Muscle layer of colon (tissue), 2 donors: ENCODE measurements around the gene FAM177A1.
"Not testable (repeated sequence)": the region's sequence is repeated elsewhere in the genome, so short reads cannot be mapped to it uniquely, and the experiment has no call there.

Experiments
- H3K27ac ChIP-seq: one replicate; pipeline ENCODE4 v1.7.0; 2013; ENCODE audit warnings: low read depth, mild to moderate bottlenecking, low read length, moderate library complexity
- H3K27me3 ChIP-seq, 2 donors: one replicate each; pipeline ENCODE4 v1.7.0; 2013; ENCODE audit warnings: low read length in 2 of 2, mild to moderate bottlenecking in 2 of 2; ENCODE audit not compliant: insufficient read depth in 2 of 2, control insufficient read depth in 1 of 2
- H3K36me3 ChIP-seq: one replicate; pipeline ENCODE4 v1.7.0; 2013; ENCODE audit warnings: mild to moderate bottlenecking, low read length; ENCODE audit not compliant: insufficient read depth
- H3K4me1 ChIP-seq: one replicate; pipeline ENCODE4 v1.7.0; 2013; ENCODE audit warnings: mild to moderate bottlenecking, low read length; ENCODE audit not compliant: insufficient read depth
- H3K4me3 ChIP-seq, 2 donors: one replicate each; pipeline ENCODE4 v1.7.0; 2013; ENCODE audit warnings: low read length in 2 of 2, low read depth in 1 of 2, mild to moderate bottlenecking in 1 of 2, moderate library complexity in 1 of 2
- H3K9ac ChIP-seq: one replicate; pipeline ENCODE4 v1.7.0; 2013; ENCODE audit warnings: low read length
- H3K9me3 ChIP-seq: one replicate; pipeline ENCODE4 v1.7.0; 2013; ENCODE audit warnings: mild to moderate bottlenecking, low read length
- donor health status: abdominal sarcoma.
- donor health status: Adenocarcinoma of cecum.

FAM177A1 gene

GRCh38 chr14:35065731-35066130, 19.7 kb downstream of the FAM177A1 start:
- peaks cover 13% of the 10 kb centered on the region for H3K36me3 ChIP-seq

GRCh38 chr14:35068238-35069012, 22.4 kb downstream of the FAM177A1 start:
- Histone ChIP-seq H3K9me3 (no peaks in the 10 kb centered on the region), H3K27me3 (no peaks in the 10 kb centered on the region), H3K4me3 (no peak overlapping the region), H3K27ac (no peak overlapping the region), H3K36me3 (peaks cover 22% of the 10 kb centered on the region), H3K4me1 (no peaks in the 10 kb centered on the region), H3K9ac (no peak overlapping the region)

More at GRCh38 chr14:35065731-35066130, 19.7 kb downstream of the FAM177A1 start:
- not testable (repeated sequence) for H3K27me3 ChIP-seq, H3K9ac ChIP-seq, H3K4me1 ChIP-seq, H3K4me3 ChIP-seq, H3K27ac ChIP-seq, H3K9me3 ChIP-seq

GRCh38 chr14:35072226-35072625, 26.2 kb downstream of the FAM177A1 start:
- no peak overlapping the region for H3K9ac ChIP-seq
- H3K27me3 ChIP-seq: no peaks in the 10 kb centered on the region
- peaks cover 31% of the 10 kb centered on the region for H3K36me3 ChIP-seq
- H3K4me3 ChIP-seq: no peak overlapping the region
- H3K9me3 ChIP-seq: no peaks in the 10 kb centered on the region
- no peak overlapping the region for H3K27ac ChIP-seq
- no peaks in the 10 kb centered on the region for H3K4me1 ChIP-seq

- no peaks in the 10 kb centered on the region for H3K9me3 ChIP-seq
- H3K27me3 ChIP-seq: no peaks in the 10 kb centered on the region
- H3K27ac ChIP-seq: no peak overlapping the region
- peaks cover 29% of the 10 kb centered on the region for H3K36me3 ChIP-seq
- H3K9ac ChIP-seq: no peak overlapping the region
- H3K4me1 ChIP-seq: no peaks in the 10 kb centered on the region
- H3K4me3 ChIP-seq: no peak overlapping the region
Observed at GRCh38 chr14:35073486-35073885, 27.4 kb downstream of the FAM177A1 start.

GRCh38 chr14:35078082-35078481, 32.0 kb downstream of the FAM177A1 start:
- peaks cover 45% of the 10 kb centered on the region for H3K36me3 ChIP-seq
- H3K9me3 ChIP-seq: no peaks in the 10 kb centered on the region
- H3K27me3 ChIP-seq: no peaks in the 10 kb centered on the region
- H3K4me3 ChIP-seq: no peak overlapping the region
- no peaks in the 10 kb centered on the region for H3K4me1 ChIP-seq
- H3K9ac ChIP-seq: no peak overlapping the region
- H3K27ac ChIP-seq: no peak overlapping the region

GRCh38 chr14:35079742-35080141, 33.7 kb downstream of the FAM177A1 start:
- Histone ChIP-seq H3K36me3 (peaks cover 48% of the 10 kb centered on the region), H3K9ac (no peak overlapping the region), H3K9me3 (no peaks in the 10 kb centered on the region), H3K4me3 (no peak overlapping the region), H3K27ac (no peak overlapping the region), H3K27me3 (no peaks in the 10 kb centered on the region), H3K4me1 (no peaks in the 10 kb centered on the region)

GRCh38 chr14:35083530-35084150, 37.6 kb downstream of the FAM177A1 start:
- Histone ChIP-seq H3K9ac (no peak overlapping the region), H3K36me3 (peaks cover 41% of the 10 kb centered on the region), H3K27me3 (no peaks in the 10 kb centered on the region), H3K9me3 (no peaks in the 10 kb centered on the region), H3K4me3 (no peak overlapping the region), H3K27ac (no peak overlapping the region), H3K4me1 (no peaks in the 10 kb centered on the region)

GRCh38 chr14:35085441-35085840, 39.4 kb downstream of the FAM177A1 start:
- H3K36me3 ChIP-seq: peaks cover 23% of the 10 kb centered on the region
- H3K9ac ChIP-seq: no peak overlapping the region
- H3K9me3 ChIP-seq: no peaks in the 10 kb centered on the region
- H3K4me3 ChIP-seq: no peak overlapping the region
- no peaks in the 10 kb centered on the region for H3K4me1 ChIP-seq
- no peaks in the 10 kb centered on the region for H3K27me3 ChIP-seq
- no peak overlapping the region for H3K27ac ChIP-seq

- H3K9ac ChIP-seq: no peak overlapping the region
- H3K4me1 ChIP-seq: no peaks in the 10 kb centered on the region
- H3K27ac ChIP-seq: no peak overlapping the region
- peaks cover 15% of the 10 kb centered on the region for H3K36me3 ChIP-seq
- H3K9me3 ChIP-seq: no peaks in the 10 kb centered on the region
- no peaks in the 10 kb centered on the region for H3K27me3 ChIP-seq
- H3K4me3 ChIP-seq: no peak overlapping the region
Observed at GRCh38 chr14:35088514-35088913, 42.4 kb downstream of the FAM177A1 start.

- H3K27me3 ChIP-seq, H3K9ac ChIP-seq, H3K9me3 ChIP-seq, H3K27ac ChIP-seq, H3K4me3 ChIP-seq, H3K4me1 ChIP-seq: not testable (repeated sequence)
- peaks cover 32% of the 10 kb centered on the region for H3K36me3 ChIP-seq
Observed at GRCh38 chr14:35094645-35095044, 48.6 kb downstream of the FAM177A1 start.

- H3K36me3 ChIP-seq: peaks cover 43% of the 10 kb centered on the region
- no peaks in the 10 kb centered on the region for H3K9me3 ChIP-seq
- no peak overlapping the region for H3K4me3 ChIP-seq
- no peaks in the 10 kb centered on the region for H3K4me1 ChIP-seq
- H3K27me3 ChIP-seq: no peaks in the 10 kb centered on the region
- no peak overlapping the region for H3K27ac ChIP-seq
- no peak overlapping the region for H3K9ac ChIP-seq
Observed at GRCh38 chr14:35107866-35108265, 61.8 kb downstream of the FAM177A1 start.

GRCh38 chr14:35112641-35113040, 66.6 kb downstream of the FAM177A1 start:
- H3K27me3 ChIP-seq: no peaks in the 10 kb centered on the region
- H3K9ac ChIP-seq: no peak overlapping the region
- H3K9me3 ChIP-seq: no peaks in the 10 kb centered on the region
- peaks cover 51% of the 10 kb centered on the region for H3K36me3 ChIP-seq
- H3K27ac ChIP-seq: no peak overlapping the region
- H3K4me1 ChIP-seq: no peaks in the 10 kb centered on the region
- H3K4me3 ChIP-seq: no peak overlapping the region
